Fibroblast of mammary gland (primary cell): Measurements from ENCODE around the gene AMIGO1.

Experiments used
- DNase-seq: peaks from one replicate; pipeline ENCODE4 v3.0.0-alpha.2; 2010; ENCODE audit warnings: low read depth
- H3K4me3 ChIP-seq: 2 replicates; pipeline ENCODE4 v1.5.1; 2011; ENCODE audit warnings: low read depth, mild to moderate bottlenecking, low read length, moderate library complexity; ENCODE audit not compliant: control insufficient read depth
- CTCF ChIP-seq: conservative IDR thresholded peaks from 2 replicates; pipeline ENCODE4 v1.5.1; 2011; ENCODE audit warnings: low read depth, low read length, inconsistent platforms; ENCODE audit not compliant: control insufficient read depth, insufficient read depth

Gene AMIGO1

GRCh38 chr1:109502364-109502851 is 7.1 kb downstream of the AMIGO1 start:
- no peak for DNase-seq
- TF ChIP-seq CTCF, result no peak
- no peak overlapping the region for H3K4me3 ChIP-seq

DNA sequence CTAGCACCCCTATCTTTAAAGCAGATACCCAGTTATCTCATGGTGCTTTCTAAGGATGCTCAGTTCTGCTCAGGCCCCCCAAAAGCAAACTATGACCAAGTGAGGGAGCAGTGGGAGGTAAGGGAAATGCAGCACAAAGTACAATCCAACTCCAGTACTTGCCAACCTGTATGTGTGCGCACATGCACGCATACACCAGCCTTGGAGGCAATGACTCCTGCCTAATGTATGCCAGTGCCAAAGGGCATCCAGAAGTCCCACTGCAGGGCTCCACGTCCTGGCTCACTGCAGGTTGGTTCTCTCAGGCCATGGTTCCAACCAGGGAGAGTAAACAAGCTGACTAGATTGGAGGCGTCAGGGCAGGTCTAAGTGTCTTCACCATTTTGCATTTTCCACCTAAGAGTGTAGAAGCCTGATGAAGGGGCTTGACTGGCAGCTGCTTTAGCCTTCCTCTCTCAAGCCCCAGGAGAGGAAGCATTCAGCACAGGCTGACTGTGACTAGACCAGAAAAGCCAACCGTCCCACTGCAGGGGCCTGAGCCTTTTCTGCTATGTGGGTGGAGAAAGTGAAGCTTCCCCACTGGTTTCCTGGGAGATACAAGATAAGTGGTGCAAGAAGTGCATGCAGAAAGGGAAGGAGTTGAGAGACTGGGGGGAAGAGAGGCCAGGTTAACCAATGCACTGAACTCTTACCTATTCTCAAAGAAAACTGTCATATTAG is 7.7 kb downstream of the AMIGO1 start:
- no peak for TF ChIP-seq CTCF
- no peak for DNase-seq
- no peak overlapping the region for H3K4me3 ChIP-seq

DNA sequence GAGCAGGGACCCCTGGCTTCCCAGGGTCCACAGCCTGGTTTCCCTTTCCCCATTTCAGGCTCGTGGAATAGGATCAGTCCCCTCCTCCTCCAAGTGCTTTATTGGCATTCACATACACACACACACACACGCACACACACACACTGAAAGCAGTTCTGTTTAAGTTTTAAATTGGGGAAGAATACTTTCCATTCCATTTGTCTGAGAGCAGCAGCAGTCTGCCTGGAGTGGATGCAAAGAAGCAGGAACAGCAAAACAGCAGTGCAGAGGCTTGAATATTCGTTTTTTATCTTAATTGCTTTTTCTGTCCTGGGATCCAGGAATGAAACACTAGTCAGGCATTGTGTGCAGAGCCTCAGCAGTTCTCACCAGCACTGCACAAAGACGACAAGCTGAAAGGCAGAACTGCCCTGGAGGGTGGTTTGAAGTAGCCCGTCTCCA is 8.6 kb downstream of the AMIGO1 start:
- peak; percentile 11 for DNase-seq
- no peak overlapping the region for H3K4me3 ChIP-seq
- no peak for TF ChIP-seq CTCF

DNA sequence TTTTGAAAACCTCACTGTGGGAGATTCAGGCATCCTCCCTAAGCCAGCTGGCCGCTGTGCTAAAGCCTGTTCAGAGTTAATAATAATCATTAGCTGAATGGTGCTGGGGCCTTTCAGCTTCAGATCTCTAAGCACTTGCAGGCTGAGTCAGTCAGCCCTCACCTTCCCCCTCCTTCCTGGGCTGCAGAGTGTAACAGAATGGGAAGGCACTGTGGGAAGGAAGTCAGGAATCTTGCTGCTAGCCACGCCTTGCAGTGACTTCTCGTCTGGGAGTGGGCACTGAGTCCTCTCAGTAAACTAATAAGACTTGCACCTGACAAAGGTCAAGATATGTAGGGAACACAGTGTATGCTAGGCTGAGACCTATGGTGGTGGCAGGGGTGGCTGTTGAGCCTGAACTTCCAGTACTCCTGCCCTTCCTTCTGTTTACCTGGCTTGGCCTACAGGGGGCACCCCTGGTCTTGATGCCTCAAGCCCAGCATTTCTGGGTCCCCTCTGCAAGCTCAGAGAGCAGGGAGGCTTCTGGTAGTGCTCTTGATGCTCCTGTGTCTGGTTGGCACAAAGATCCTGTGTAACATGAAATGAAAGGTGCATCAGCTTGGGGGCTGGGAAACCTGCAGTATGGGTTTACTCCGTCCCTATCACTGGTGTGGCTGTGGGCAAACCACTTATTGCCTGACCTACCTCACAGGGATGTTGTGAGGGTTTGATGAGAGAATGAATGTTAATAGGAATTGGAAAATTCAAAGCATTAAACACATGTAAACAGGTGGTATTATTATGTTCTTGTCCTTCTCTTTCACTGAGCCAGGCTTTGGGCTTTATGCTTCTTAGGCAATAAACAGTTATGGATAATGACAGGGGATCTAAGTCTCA is 9.6 kb downstream of the AMIGO1 start:
- peak; percentile 63 for TF ChIP-seq CTCF
- peak; percentile 61 for DNase-seq
- no peak overlapping the region for H3K4me3 ChIP-seq

GRCh38 chr1:109499081-109499480 is 10.4 kb downstream of the AMIGO1 start:
- no peak for TF ChIP-seq CTCF
- no peak for DNase-seq
- no peak overlapping the region for H3K4me3 ChIP-seq

GRCh38 chr1:109498161-109498801 is 11.2 kb downstream of the AMIGO1 start:
- DNase-seq, result peak; percentile 34
- no peak overlapping the region for H3K4me3 ChIP-seq
- peak; percentile 58 for TF ChIP-seq CTCF
